Endodermal cell (in vitro differentiated cells): Measurements from ENCODE around the gene SRBD1. TPM values are rescaled to one million over a fixed set of nuclear protein-coding genes. Genes with fewer than 3 reads are reported as not detected.
A peak's percentile ranks its signal among the peaks of the same experiment; 100 is the strongest.

Source experiments
- DNase-seq: peaks from one replicate; pipeline ENCODE4 v3.0.0-alpha.2; 2017
- H3K27ac ChIP-seq: 2 replicates; pipeline ENCODE4 v1.5.1; 2013; ENCODE audit warnings: mild to moderate bottlenecking, low read depth, low read length, moderate library complexity
- H3K27me3 ChIP-seq: 2 replicates; pipeline ENCODE4 v1.6.1; 2013; ENCODE audit warnings: mild to moderate bottlenecking, low read length, moderate library complexity; ENCODE audit not compliant: insufficient read depth, control insufficient read depth, poor library complexity, severe bottlenecking
- H3K36me3 ChIP-seq: 2 replicates; pipeline ENCODE4 v1.7.0; 2013; ENCODE audit warnings: mild to moderate bottlenecking, low read length, moderate library complexity; ENCODE audit not compliant: control insufficient read depth, insufficient read depth
- H3K4me1 ChIP-seq: one replicate; pipeline ENCODE4 v1.7.0; 2013; ENCODE audit warnings: low read length; ENCODE audit not compliant: control insufficient read depth, insufficient read depth
- H3K4me3 ChIP-seq: 2 replicates; pipeline ENCODE4 v1.5.1; 2013; ENCODE audit warnings: mild to moderate bottlenecking, low read length, moderate library complexity
- H3K9ac ChIP-seq: 2 replicates; pipeline ENCODE4 v1.6.1; 2013; ENCODE audit warnings: mild to moderate bottlenecking, low read length, moderate library complexity; ENCODE audit not compliant: poor library complexity, severe bottlenecking; ENCODE audit errors: extremely low read depth
- H3K9me3 ChIP-seq: 2 replicates; pipeline ENCODE4 v1.6.1; 2013; ENCODE audit warnings: mild to moderate bottlenecking, low read length, moderate library complexity; ENCODE audit not compliant: control insufficient read depth
- H3K27ac Mint-ChIP-seq: 2 replicates; pipeline ENCODE4 v1.8.0; 2020; ENCODE audit warnings: mixed read lengths
- H3K27me3 Mint-ChIP-seq: 2 replicates; pipeline ENCODE4 v1.8.0; 2021; ENCODE audit warnings: mild to moderate bottlenecking, mixed read lengths; ENCODE audit not compliant: insufficient read depth
- H3K36me3 Mint-ChIP-seq: 2 replicates; pipeline ENCODE4 v1.8.0; 2020; ENCODE audit warnings: low read depth, mixed read lengths
- H3K4me1 Mint-ChIP-seq: 2 replicates; pipeline ENCODE4 v1.8.0; 2020; ENCODE audit warnings: mixed read lengths
- H3K4me3 Mint-ChIP-seq: 2 replicates; pipeline ENCODE4 v1.8.0; 2020; ENCODE audit warnings: mild to moderate bottlenecking, moderate library complexity, mixed read lengths
- H3K9me3 Mint-ChIP-seq: 2 replicates; pipeline ENCODE4 v1.8.0; 2020; ENCODE audit warnings: mild to moderate bottlenecking, mixed read lengths
- WGBS, 2 experiments: methylation state at CpG; one replicate each; pipeline versions ENCODE4 v1.1.5 to v1.1.7; 2013; ENCODE audit warnings: missing lambda C conversion rate in 2 of 2, mixed read lengths in 1 of 2; ENCODE audit not compliant: insufficient coverage in 1 of 2, insufficient read length in 1 of 2; 5-methylcytosine and 5-hydroxymethylcytosine counted together
- total RNA-seq, 2 donors: library from RNA; stranded (reverse); fragmentation: NEBNext Ultra II Directional in 1 of 2; extraction: Animal tissue kit (Norgen Biotek cat#: 25700) in 1 of 2; gene quantifications; 2 replicates in 1 of 2; 3 replicates in 1 of 2; pipeline ENCODE4 v1.2.1, GENCODE V29; 2021
- TF ChIP-seq, protein P1 (sequence below): fragments of 200-600 bp; sonication (generic); conservative IDR thresholded peaks from 2 replicates; pipeline ENCODE4 v1.5.0; 2021; ENCODE audit warnings: antibody characterized with exemption, mild to moderate bottlenecking

Gene SRBD1
- total RNA-seq, 2 donors from 2014 or later, result 17.7 to 19.6 TPM

DNA sequence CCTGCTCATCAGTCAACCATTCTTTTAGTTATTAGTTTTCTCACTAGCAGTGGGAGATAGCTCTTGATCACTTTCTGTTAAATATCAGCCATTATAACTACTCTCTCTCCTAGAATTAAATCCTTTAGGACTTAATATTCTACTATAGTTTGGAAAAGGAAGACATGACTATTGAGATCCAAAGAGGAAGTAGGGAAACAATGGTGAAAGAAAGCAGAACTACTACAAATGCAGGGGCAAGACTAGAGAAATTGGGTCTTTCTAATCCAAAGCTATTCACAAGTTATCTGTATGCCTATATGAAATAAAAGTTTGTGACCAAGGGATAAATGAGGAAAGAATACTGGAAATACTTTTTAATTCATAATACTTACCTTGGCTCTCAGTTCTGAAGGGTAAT, 65.1 kb downstream of the SRBD1 start:
- Mint-ChIP-seq H3K9me3 (peaks cover 13% of the 10 kb centered on the region), H3K36me3 (peaks cover 32% of the 10 kb centered on the region), H3K4me1 (peaks cover 10% of the 10 kb centered on the region), H3K27me3 (no peaks in the 10 kb centered on the region), H3K4me3 (no peak overlapping the region), H3K27ac (no peak overlapping the region)
- Histone ChIP-seq H3K4me1 (peaks cover 3% of the 10 kb centered on the region), H3K36me3 (peaks cover 52% of the 10 kb centered on the region), H3K27me3 (no peaks in the 10 kb centered on the region), H3K9me3 (peaks cover 29% of the 10 kb centered on the region), H3K9ac (no peak overlapping the region), H3K27ac (no peak overlapping the region), H3K4me3 (no peak overlapping the region)
- DNase-seq, result no peak
- TF ChIP-seq, protein P1, sequence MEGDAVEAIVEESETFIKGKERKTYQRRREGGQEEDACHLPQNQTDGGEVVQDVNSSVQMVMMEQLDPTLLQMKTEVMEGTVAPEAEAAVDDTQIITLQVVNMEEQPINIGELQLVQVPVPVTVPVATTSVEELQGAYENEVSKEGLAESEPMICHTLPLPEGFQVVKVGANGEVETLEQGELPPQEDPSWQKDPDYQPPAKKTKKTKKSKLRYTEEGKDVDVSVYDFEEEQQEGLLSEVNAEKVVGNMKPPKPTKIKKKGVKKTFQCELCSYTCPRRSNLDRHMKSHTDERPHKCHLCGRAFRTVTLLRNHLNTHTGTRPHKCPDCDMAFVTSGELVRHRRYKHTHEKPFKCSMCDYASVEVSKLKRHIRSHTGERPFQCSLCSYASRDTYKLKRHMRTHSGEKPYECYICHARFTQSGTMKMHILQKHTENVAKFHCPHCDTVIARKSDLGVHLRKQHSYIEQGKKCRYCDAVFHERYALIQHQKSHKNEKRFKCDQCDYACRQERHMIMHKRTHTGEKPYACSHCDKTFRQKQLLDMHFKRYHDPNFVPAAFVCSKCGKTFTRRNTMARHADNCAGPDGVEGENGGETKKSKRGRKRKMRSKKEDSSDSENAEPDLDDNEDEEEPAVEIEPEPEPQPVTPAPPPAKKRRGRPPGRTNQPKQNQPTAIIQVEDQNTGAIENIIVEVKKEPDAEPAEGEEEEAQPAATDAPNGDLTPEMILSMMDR, result no peak

DNA sequence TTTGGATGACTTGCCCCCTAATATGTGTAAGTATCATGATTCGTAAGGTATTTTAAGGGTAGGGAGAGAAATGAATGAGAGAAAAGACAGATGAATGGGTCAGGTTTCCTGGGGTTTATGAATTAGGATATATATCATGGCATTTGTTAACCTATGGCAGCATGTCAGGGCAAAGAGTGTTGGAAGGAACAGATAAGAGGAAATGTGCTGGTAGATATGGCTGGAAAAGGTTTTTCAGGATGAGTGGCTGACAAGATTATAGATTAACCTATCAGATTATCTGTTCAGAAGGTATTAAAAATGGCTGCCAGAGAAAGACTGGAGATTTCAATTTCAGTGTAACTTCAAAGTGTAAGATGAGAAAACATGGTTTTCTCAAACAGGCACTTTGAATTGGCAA, 67.8 kb downstream of the SRBD1 start:
- no peak overlapping the region for H3K9ac ChIP-seq
- peaks cover 56% of the 10 kb centered on the region for H3K36me3 ChIP-seq
- TF ChIP-seq, protein P1, result no peak
- no peaks in the 10 kb centered on the region for H3K27me3 Mint-ChIP-seq
- WGBS, 2 experiments, result 82 to 93% methylated on average over 1 of the region's 1 CpG
- no peak for DNase-seq
- H3K4me3 Mint-ChIP-seq, result no peak overlapping the region
- peaks cover 36% of the 10 kb centered on the region for H3K9me3 ChIP-seq
- H3K4me1 Mint-ChIP-seq, result peaks cover 3% of the 10 kb centered on the region
- peaks cover 43% of the 10 kb centered on the region for H3K36me3 Mint-ChIP-seq
- peaks cover 3% of the 10 kb centered on the region for H3K4me1 ChIP-seq
- H3K4me3 ChIP-seq, result peak overlapping the region; percentile 58
- peaks cover 13% of the 10 kb centered on the region for H3K9me3 Mint-ChIP-seq
- H3K27ac ChIP-seq, result no peak overlapping the region
- H3K27me3 ChIP-seq, result no peaks in the 10 kb centered on the region
- no peak overlapping the region for H3K27ac Mint-ChIP-seq

DNA sequence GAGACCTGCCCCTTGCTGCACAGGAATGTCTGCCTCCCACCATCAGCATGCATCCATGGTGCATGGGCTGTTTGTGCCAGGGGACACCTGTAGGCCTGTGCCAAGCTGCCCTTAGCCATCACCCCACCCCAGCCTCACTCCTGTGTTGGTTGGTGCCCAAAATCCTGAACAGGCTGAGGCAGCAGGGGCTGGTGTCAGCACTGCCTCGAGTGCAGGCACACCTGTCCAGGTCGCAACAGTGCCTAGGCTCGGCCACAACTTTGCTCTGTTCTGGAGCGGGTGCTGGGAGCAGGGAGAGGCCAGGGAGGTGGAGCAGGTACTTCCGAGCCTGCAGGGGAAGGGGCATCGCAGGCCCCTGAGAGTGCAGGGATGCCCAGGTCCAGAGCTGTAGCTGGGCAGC, 69.1 kb downstream of the SRBD1 start:
- no peaks in the 10 kb centered on the region for H3K27me3 ChIP-seq
- DNase-seq, result no peak
- peaks cover 36% of the 10 kb centered on the region for H3K9me3 ChIP-seq
- peaks cover 13% of the 10 kb centered on the region for H3K9me3 Mint-ChIP-seq
- 93 to 94% methylated on average over 5 to 6 of the region's 6 CpGs for WGBS, 2 experiments
- H3K27ac Mint-ChIP-seq, result no peak overlapping the region
- H3K36me3 Mint-ChIP-seq, result peaks cover 43% of the 10 kb centered on the region
- no peaks in the 10 kb centered on the region for H3K27me3 Mint-ChIP-seq
- H3K4me1 ChIP-seq, result no peaks in the 10 kb centered on the region
- H3K4me1 Mint-ChIP-seq, result peaks cover 3% of the 10 kb centered on the region
- no peak overlapping the region for H3K27ac ChIP-seq
- no peak overlapping the region for H3K4me3 Mint-ChIP-seq
- TF ChIP-seq, protein P1, result no peak
- H3K4me3 ChIP-seq, result peak overlapping the region; percentile 58
- H3K36me3 ChIP-seq, result peaks cover 56% of the 10 kb centered on the region
- no peak overlapping the region for H3K9ac ChIP-seq
